ENCODE data around the gene MYO18A.

Gene MYO18A

DNA sequence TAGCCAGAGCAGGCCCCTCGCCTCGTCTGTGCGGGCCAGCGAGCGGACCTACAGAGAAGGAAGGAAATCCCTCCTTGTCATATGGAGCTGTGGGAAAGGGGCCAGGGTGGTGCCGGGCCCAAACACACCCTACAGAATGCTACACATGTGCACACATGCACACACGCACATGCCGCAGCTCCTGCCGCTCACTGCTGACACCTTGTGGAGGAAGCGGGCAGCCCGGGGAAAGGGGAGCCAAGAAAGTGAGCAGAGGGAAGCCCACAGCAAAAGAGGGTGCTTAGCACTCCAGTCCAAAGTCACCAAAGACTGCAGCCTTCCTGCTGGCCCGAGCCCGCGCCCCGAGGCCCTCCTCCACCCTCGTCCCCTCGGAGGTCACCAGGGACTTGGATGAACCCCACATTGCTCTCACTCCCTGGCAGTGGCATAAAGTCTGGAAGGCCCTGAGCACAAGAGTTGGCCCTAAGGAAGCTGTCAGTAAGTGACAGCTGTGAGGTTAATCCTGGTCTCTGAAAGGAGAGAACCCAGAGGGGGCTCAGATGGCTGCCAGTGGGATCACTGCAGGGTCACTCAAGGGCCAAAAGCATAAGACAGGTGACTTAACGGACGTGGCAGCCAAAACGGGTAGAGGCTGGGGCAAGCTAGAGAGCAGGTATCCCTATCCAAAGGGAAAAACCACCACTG is 68.2 kb downstream of the MYO18A start:
- Histone ChIP-seq H3K36me3 (ENCODE audit: control insufficient read depth in 5 of 5, insufficient read depth in 5 of 5, low read length in 5 of 5) (peaks cover 0 to 79% (median 45%) of the 10 kb centered on the region in 5 donors), H3K9me3 (ENCODE audit: control insufficient read depth in 5 of 5, low read length in 5 of 5) (no peaks in the 10 kb centered on the region), H3K4me1 (ENCODE audit: control insufficient read depth in 5 of 5, insufficient read depth in 5 of 5, low read length in 5 of 5) (peaks cover 12 to 30% (median 25%) of the 10 kb centered on the region in 5 donors), H3K27me3 (ENCODE audit: control insufficient read depth in 5 of 5, insufficient read depth in 4 of 5, low read length in 5 of 5) (no peaks in the 10 kb centered on the region), H3K4me3 (ENCODE audit: low read depth in 1 of 5, low read length in 5 of 5) (no peak overlapping the region), H3K9ac (ENCODE audit: low read length in 5 of 5) (peak overlapping the region in 2 of 5 donors; percentile 43 to 56), H3K27ac (ENCODE audit: low read depth, low read length) (no peak overlapping the region)

DNA sequence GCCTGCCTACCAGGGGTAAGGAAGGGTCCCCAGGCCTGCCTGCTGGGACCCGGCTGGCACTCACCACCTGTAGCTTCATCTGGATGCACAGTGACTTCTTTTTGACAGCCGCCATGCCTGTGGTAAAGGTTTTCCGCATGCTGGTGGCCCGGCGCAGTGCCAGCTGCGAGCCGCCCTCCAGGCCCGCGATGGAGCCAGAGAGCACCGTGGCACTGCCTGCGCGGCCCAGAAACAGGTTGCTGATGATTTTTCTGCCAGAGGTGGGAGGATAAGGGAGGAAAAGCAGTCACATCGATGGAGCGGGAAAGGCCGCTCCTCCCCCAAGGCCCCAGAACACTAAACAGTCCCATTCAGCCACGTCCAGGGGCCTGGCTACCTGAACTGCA is 69.8 kb downstream of the MYO18A start:
- Histone ChIP-seq H3K4me1 (ENCODE audit: control insufficient read depth in 5 of 5, insufficient read depth in 5 of 5, low read length in 5 of 5) (peaks cover 12 to 32% (median 25%) of the 10 kb centered on the region in 5 donors), H3K27me3 (ENCODE audit: control insufficient read depth in 5 of 5, insufficient read depth in 4 of 5, low read length in 5 of 5) (no peaks in the 10 kb centered on the region), H3K27ac (ENCODE audit: low read depth, low read length) (no peak overlapping the region), H3K9me3 (ENCODE audit: control insufficient read depth in 5 of 5, low read length in 5 of 5) (no peaks in the 10 kb centered on the region), H3K36me3 (ENCODE audit: control insufficient read depth in 5 of 5, insufficient read depth in 5 of 5, low read length in 5 of 5) (peaks cover 0 to 84% (median 55%) of the 10 kb centered on the region in 5 donors), H3K4me3 (ENCODE audit: low read depth in 1 of 5, low read length in 5 of 5) (no peak overlapping the region), H3K9ac (ENCODE audit: low read length in 5 of 5) (no peak overlapping the region)

DNA sequence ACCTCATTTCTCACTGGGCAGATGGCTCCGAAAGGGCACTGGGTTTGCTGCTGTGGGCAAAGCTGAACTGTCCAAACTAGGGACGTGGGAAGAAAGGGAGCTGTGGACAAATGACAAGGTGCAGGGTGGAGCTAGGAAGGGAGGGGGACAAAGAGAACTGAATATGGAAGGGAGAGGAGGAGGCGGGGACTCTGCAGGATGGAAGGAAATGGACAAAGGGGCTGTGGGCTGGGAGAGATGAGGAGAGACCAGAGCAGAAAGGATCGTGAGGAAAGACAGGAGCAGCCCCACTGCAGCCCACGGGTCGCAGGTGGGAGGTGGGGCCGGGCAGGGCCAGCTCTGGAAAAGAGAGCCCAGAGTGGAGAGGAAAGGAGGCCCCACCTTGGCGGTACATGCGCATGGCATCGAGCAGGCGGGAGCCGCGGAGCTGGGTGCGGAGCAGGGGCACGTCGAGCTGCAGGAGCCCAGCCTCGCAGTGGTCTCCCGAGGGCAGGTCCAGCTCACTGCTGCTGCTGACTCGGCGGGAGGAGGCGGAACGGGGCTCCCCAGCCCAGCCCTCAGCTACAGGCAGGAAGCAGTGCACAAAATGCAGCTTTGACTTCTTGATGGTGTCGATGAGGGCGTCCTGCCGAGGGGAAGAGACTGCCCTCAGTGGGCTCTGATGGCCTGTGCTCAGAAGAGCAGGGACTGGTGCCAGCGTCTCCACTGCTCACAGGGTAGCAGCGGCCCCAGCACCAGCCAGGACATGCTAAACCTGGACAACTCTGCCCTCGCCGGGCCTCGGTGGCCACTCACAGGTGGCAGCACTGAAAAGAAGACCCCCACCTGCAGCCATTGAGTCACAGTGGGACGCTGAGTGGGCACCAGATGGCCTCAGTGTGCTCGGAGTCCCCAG is 70.5 kb downstream of the MYO18A start:
- Histone ChIP-seq H3K9me3 (ENCODE audit: control insufficient read depth in 5 of 5, low read length in 5 of 5) (no peaks in the 10 kb centered on the region), H3K27me3 (ENCODE audit: control insufficient read depth in 5 of 5, insufficient read depth in 4 of 5, low read length in 5 of 5) (no peaks in the 10 kb centered on the region), H3K4me1 (ENCODE audit: control insufficient read depth in 5 of 5, insufficient read depth in 5 of 5, low read length in 5 of 5) (peaks cover 12 to 32% (median 25%) of the 10 kb centered on the region in 5 donors), H3K27ac (ENCODE audit: low read depth, low read length) (no peak overlapping the region), H3K36me3 (ENCODE audit: control insufficient read depth in 5 of 5, insufficient read depth in 5 of 5, low read length in 5 of 5) (peaks cover 0 to 82% (median 55%) of the 10 kb centered on the region in 5 donors), H3K9ac (ENCODE audit: low read length in 5 of 5) (no peak overlapping the region), H3K4me3 (ENCODE audit: low read depth in 1 of 5, low read length in 5 of 5) (no peak overlapping the region)

DNA sequence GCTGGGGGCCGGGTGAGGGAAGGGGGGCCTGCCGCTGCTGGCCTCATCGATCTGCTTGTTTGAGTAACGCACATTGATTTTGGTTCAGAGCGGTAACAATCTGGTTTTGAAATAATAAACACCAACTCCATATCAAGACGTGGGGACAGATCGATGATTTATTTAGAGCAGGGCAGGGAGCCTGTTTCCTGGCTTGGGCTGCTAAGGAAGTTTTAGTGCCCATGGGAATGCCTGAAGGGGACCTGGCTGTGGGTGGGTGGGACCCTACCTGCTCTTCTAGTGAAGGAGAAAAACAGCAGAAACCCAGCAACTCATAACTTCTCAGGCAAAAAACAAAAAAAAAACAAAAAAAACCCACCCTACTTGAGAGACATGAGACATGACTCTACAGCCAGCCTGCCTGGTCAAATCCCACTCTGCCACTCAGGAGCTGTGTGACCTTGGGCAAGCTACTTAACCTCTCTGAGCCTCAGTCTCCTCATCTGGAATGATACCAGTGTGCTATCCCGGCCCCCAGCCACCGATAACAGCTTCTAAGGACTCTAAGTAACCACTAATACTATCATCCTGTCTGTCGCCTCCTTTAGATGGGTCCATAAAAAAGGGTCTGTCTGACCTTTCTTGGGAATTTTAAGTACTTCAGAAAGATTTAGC is 71.2 kb downstream of the MYO18A start:
- H3K27ac ChIP-seq (ENCODE audit: low read depth, low read length): no peak overlapping the region
- H3K4me3 ChIP-seq (ENCODE audit: low read depth in 1 of 5, low read length in 5 of 5): no peak overlapping the region
- peaks cover 12 to 32% (median 25%) of the 10 kb centered on the region in 5 donors for H3K4me1 ChIP-seq (ENCODE audit: control insufficient read depth in 5 of 5, insufficient read depth in 5 of 5, low read length in 5 of 5)
- H3K36me3 ChIP-seq (ENCODE audit: control insufficient read depth in 5 of 5, insufficient read depth in 5 of 5, low read length in 5 of 5): peaks cover 0 to 83% (median 60%) of the 10 kb centered on the region in 5 donors
- no peaks in the 10 kb centered on the region for H3K27me3 ChIP-seq (ENCODE audit: control insufficient read depth in 5 of 5, insufficient read depth in 4 of 5, low read length in 5 of 5)
- no peaks in the 10 kb centered on the region for H3K9me3 ChIP-seq (ENCODE audit: control insufficient read depth in 5 of 5, low read length in 5 of 5)
- H3K9ac ChIP-seq (ENCODE audit: low read length in 5 of 5): no peak overlapping the region

DNA sequence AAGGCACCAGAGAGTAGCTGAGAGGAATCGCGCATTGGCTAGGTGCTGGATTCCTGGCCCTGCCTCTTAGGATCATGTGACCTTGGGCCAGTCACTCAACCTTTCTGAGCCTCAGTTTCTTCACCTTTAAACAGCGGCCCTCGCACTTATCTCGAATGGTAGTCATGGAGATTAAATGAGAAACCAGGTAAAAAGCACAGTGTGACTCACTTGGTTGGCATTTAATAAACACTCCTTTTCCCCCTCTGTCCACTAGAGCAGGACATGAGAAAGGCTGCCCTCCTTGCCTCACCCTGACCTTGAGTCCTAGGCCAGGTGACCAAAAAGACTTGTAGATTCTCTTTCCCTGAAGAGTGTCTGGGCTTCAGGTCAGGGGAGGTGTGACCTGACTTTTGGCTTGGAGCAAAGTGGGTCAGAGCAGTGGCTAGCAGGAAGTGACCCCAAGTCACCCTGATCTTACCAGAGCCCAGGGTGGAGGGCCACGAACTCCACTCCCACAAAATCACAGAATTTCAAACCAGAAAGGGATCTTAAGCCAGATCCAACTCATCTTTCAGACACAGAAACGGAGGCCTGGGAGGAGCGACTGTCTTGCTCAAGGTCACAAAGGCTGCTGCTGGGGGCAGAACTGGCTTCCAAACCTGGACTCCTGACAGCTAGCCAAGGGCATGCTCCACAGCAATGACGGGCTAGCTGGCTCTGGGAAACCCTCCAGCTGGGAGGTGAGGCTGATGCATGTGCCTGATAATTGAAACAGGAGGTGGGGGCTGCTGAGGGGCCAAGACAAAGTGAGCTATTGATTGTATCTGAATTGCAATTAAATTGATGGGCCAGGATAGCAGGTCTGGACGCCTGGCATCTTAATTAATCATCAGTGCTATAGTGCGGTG is 72.0 kb downstream of the MYO18A start:
- H3K27ac ChIP-seq (ENCODE audit: low read depth, low read length): no peak overlapping the region
- H3K4me3 ChIP-seq (ENCODE audit: low read depth in 1 of 5, low read length in 5 of 5): no peak overlapping the region
- no peaks in the 10 kb centered on the region for H3K9me3 ChIP-seq (ENCODE audit: control insufficient read depth in 5 of 5, low read length in 5 of 5)
- peaks cover 10 to 24% (median 18%) of the 10 kb centered on the region in 5 donors for H3K4me1 ChIP-seq (ENCODE audit: control insufficient read depth in 5 of 5, insufficient read depth in 5 of 5, low read length in 5 of 5)
- peaks cover 0 to 83% (median 66%) of the 10 kb centered on the region in 5 donors for H3K36me3 ChIP-seq (ENCODE audit: control insufficient read depth in 5 of 5, insufficient read depth in 5 of 5, low read length in 5 of 5)
- no peaks in the 10 kb centered on the region for H3K27me3 ChIP-seq (ENCODE audit: control insufficient read depth in 5 of 5, insufficient read depth in 4 of 5, low read length in 5 of 5)
- no peak overlapping the region for H3K9ac ChIP-seq (ENCODE audit: low read length in 5 of 5)

DNA sequence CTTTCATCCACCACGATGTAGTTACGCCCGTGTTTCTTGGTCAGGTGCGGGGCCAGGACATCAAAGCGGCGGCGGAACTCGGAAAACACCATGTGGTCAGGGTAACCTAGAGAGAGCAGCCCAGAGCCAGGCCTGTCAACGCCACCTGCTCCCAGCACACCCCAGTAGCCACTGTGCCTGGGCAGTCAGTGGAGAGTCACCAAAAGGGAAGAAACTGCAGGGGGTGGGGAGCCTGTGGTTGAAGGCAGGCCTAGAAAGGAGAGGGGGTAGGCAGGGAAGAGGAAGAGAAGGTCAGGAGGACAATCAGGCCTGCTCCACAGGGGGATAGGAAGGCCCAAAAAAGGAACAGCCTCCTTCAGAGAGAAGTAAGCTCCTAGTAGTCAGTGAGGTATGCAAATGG is 73.1 kb downstream of the MYO18A start:
- Histone ChIP-seq H3K9ac (ENCODE audit: low read length in 5 of 5) (no peak overlapping the region), H3K9me3 (ENCODE audit: control insufficient read depth in 5 of 5, low read length in 5 of 5) (no peaks in the 10 kb centered on the region), H3K27me3 (ENCODE audit: control insufficient read depth in 5 of 5, insufficient read depth in 4 of 5, low read length in 5 of 5) (no peaks in the 10 kb centered on the region), H3K4me3 (ENCODE audit: low read depth in 1 of 5, low read length in 5 of 5) (no peak overlapping the region), H3K36me3 (ENCODE audit: control insufficient read depth in 5 of 5, insufficient read depth in 5 of 5, low read length in 5 of 5) (peaks cover 0 to 92% (median 73%) of the 10 kb centered on the region in 5 donors), H3K27ac (ENCODE audit: low read depth, low read length) (no peak overlapping the region), H3K4me1 (ENCODE audit: control insufficient read depth in 5 of 5, insufficient read depth in 5 of 5, low read length in 5 of 5) (peaks cover 0 to 13% (median 7%) of the 10 kb centered on the region in 5 donors)

DNA sequence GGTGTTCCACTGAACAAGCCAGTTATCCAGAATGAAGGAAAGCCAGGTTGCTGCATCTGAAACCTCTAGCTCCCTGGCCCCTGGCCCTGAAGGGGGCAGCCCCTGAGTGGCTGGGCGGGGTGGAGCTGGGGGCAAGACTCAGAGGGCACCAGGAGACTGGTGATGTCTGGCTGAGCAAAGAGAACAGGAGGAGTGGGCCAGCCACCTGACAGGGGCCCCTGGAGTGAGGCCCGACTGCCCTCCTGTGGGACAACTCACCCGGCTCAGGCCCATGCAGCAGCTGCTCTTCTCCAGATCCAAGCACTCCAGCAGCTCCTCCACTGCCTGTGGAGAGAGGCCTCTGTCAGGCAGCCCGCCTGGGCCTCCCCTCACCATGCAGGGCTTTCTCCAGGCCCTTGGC is 76.9 kb downstream of the MYO18A start:
- H3K4me1 ChIP-seq (ENCODE audit: control insufficient read depth in 5 of 5, insufficient read depth in 5 of 5, low read length in 5 of 5): peaks cover 0 to 4% (median 0%) of the 10 kb centered on the region in 5 donors
- no peaks in the 10 kb centered on the region for H3K27me3 ChIP-seq (ENCODE audit: control insufficient read depth in 5 of 5, insufficient read depth in 4 of 5, low read length in 5 of 5)
- no peaks in the 10 kb centered on the region for H3K9me3 ChIP-seq (ENCODE audit: control insufficient read depth in 5 of 5, low read length in 5 of 5)
- no peak overlapping the region for H3K4me3 ChIP-seq (ENCODE audit: low read depth in 1 of 5, low read length in 5 of 5)
- H3K9ac ChIP-seq (ENCODE audit: low read length in 5 of 5): no peak overlapping the region
- no peak overlapping the region for H3K27ac ChIP-seq (ENCODE audit: low read depth, low read length)
- peaks cover 0 to 94% (median 69%) of the 10 kb centered on the region in 5 donors for H3K36me3 ChIP-seq (ENCODE audit: control insufficient read depth in 5 of 5, insufficient read depth in 5 of 5, low read length in 5 of 5)

DNA sequence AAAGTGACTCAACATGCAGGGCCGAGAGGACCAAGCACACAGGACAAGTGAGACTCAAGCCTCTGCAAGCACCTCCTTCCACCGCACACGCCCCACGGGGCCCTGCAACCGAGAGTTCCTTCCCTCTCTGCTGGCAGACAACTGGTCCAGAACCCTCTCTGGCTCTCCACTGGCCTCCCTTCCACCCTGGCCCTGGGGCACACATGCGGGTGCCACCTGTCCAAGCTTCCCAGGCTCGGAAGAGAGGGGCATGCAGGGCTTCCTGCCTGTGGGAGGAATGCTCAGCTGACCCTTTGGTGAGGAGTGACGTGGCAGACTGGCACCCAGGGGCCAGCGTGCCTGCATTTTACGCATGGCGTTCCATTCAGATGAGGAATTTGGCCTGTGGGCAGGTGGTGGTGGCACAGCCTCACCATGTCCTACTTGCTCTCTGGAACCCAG is 77.4 kb downstream of the MYO18A start:
- H3K9me3 ChIP-seq (ENCODE audit: control insufficient read depth in 5 of 5, low read length in 5 of 5): no peaks in the 10 kb centered on the region
- no peak overlapping the region for H3K27ac ChIP-seq (ENCODE audit: low read depth, low read length)
- H3K27me3 ChIP-seq (ENCODE audit: control insufficient read depth in 5 of 5, insufficient read depth in 4 of 5, low read length in 5 of 5): no peaks in the 10 kb centered on the region
- peaks cover 0 to 94% (median 71%) of the 10 kb centered on the region in 5 donors for H3K36me3 ChIP-seq (ENCODE audit: control insufficient read depth in 5 of 5, insufficient read depth in 5 of 5, low read length in 5 of 5)
- H3K9ac ChIP-seq (ENCODE audit: low read length in 5 of 5): no peak overlapping the region
- peaks cover 0 to 2% (median 0%) of the 10 kb centered on the region in 5 donors for H3K4me1 ChIP-seq (ENCODE audit: control insufficient read depth in 5 of 5, insufficient read depth in 5 of 5, low read length in 5 of 5)
- no peak overlapping the region for H3K4me3 ChIP-seq (ENCODE audit: low read depth in 1 of 5, low read length in 5 of 5)

DNA sequence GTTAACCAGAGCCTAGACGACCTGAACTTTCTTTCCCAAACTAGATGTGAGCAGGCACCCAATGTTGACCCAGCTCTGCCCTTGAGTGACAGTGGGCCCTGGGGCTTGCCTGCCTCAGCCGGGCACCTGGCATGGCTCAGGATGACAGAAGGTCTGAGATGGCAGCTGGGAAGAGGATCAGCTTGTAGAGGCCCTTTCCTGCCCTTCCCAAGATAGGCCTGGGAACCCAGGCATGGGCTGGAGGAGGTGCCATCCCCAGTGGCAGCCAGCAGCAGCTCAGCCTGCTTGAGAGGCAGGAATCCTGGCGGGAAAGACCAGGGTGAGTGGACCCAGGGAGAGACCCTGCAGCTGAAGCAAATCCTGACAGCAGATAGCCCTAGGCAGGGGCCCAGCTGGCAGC is 78.2 kb downstream of the MYO18A start:
- H3K9ac ChIP-seq (ENCODE audit: low read length in 5 of 5): no peak overlapping the region
- H3K27ac ChIP-seq (ENCODE audit: low read depth, low read length): no peak overlapping the region
- H3K9me3 ChIP-seq (ENCODE audit: control insufficient read depth in 5 of 5, low read length in 5 of 5): no peaks in the 10 kb centered on the region
- H3K4me1 ChIP-seq (ENCODE audit: control insufficient read depth in 5 of 5, insufficient read depth in 5 of 5, low read length in 5 of 5): peaks cover 0 to 2% (median 0%) of the 10 kb centered on the region in 5 donors
- no peaks in the 10 kb centered on the region for H3K27me3 ChIP-seq (ENCODE audit: control insufficient read depth in 5 of 5, insufficient read depth in 4 of 5, low read length in 5 of 5)
- peaks cover 0 to 95% (median 74%) of the 10 kb centered on the region in 5 donors for H3K36me3 ChIP-seq (ENCODE audit: control insufficient read depth in 5 of 5, insufficient read depth in 5 of 5, low read length in 5 of 5)
- H3K4me3 ChIP-seq (ENCODE audit: low read depth in 1 of 5, low read length in 5 of 5): no peak overlapping the region

Measured in subcutaneous abdominal adipose tissue (tissue), 5 donors.